Neural cell (in vitro differentiated cells): ENCODE measurements around the gene CTXND1.

Experiments used
- CTCF ChIP-seq: fragments of 450-650 bp; IDR thresholded peaks from 2 replicates; pipeline ENCODE4 v1.5.1; 2014; ENCODE audit warnings: antibody characterized with exemption, mild to moderate bottlenecking, moderate library complexity; ENCODE audit not compliant: poor library complexity, severe bottlenecking
- POLR2AphosphoS5 ChIP-seq: IDR thresholded peaks from 2 replicates; pipeline ENCODE4 v1.6.1; 2012

GRCh38 chr15:80155001-80155377, 97.0 kb downstream of the CTXND1 start:
- TF ChIP-seq POLR2AphosphoS5 = no peak
- no peak for TF ChIP-seq CTCF
